Measurements from ENCODE around the gene PDK2. TPM values are rescaled to one million over a fixed set of nuclear protein-coding genes. Genes with fewer than 3 reads are reported as not detected.

The PDK2 gene
- total and polyA plus RNA-seq, 9 of the 15 experiments (the other 6 are each of a cell fraction or from before 2014, with no cell fraction given) = 0.03 to 2.5 (median 1.4) TPM

GRCh38 chr17:50094243-50094752 lies 853 bp upstream of the PDK2 start (continued):
- TF ChIP-seq KHSRP (IDR thresholded peaks at IDR 0.05) = no peak
- no peak for TF ChIP-seq CREBBP (IDR thresholded peaks at IDR 0.05; ENCODE audit: low read depth, low read length)
- TF ChIP-seq ZBTB40 (IDR thresholded peaks at IDR 0.05) = no peak
- no peak for TF ChIP-seq ZBTB40 (CRISPR knock-in tag; IDR thresholded peaks at IDR 0.05)
- no peak for TF ChIP-seq ZNF668 (CRISPR knock-in tag; IDR thresholded peaks at IDR 0.05)
- TF ChIP-seq CBX3 (IDR thresholded peaks at IDR 0.05; ENCODE audit: borderline replicate concordance in 1 of 2, low read length in 2 of 2) = no peak
- no peak for TF ChIP-seq U2AF2 (optimal IDR thresholded peaks at IDR 0.05; ENCODE audit: low read depth, low read length)
- TF ChIP-seq RAD21 (CRISPR knock-in tag; conservative IDR thresholded peaks at IDR 0.05 in 1 of 2, IDR thresholded peaks at IDR 0.05 in 1 of 2) = peak; percentile 60 to 72
- no peak for TF ChIP-seq GABPB2 (CRISPR knock-in tag; conservative IDR thresholded peaks at IDR 0.05)
- no peak for TF ChIP-seq HNRNPUL1 (IDR thresholded peaks at IDR 0.05; ENCODE audit: low read length)
- no peak for TF ChIP-seq NFRKB (IDR thresholded peaks at IDR 0.05; ENCODE audit: low read depth)
- no peak for TF ChIP-seq MAX (CRISPR knock-in tag; IDR thresholded peaks at IDR 0.05)
- TF ChIP-seq ARHGAP35 (IDR thresholded peaks at IDR 0.05; ENCODE audit: partially characterized antibody) = no peak
- no peak for TF ChIP-seq THAP12 (CRISPR knock-in tag; IDR thresholded peaks at IDR 0.05)
- no peak for TF ChIP-seq HNRNPL (IDR thresholded peaks at IDR 0.05; ENCODE audit: low read depth, low read length)
- TF ChIP-seq ZSCAN32 (CRISPR knock-in tag; IDR thresholded peaks at IDR 0.05) = no peak
- TF ChIP-seq BRF1 (IDR thresholded peaks at IDR 0.05; ENCODE audit: borderline replicate concordance, extremely low read depth, insufficient read length) = no peak
- no peak for TF ChIP-seq MTA2 (IDR thresholded peaks at IDR 0.05; ENCODE audit: low read depth)
- no peak for TF ChIP-seq GABPB1 (CRISPR knock-in tag; IDR thresholded peaks at IDR 0.05)

All from K562 (cell line).